SKM-1 (cell line): ENCODE measurements around the gene TECPR2.
"Not testable (repeated sequence)": the region's sequence is repeated elsewhere in the genome, so short reads cannot be mapped to it uniquely, and the experiment has no call there.

ENCODE experiments used
- DNase-seq: peaks from one replicate; lab custom pipeline; 2025; ENCODE audit not compliant: unreplicated experiment; lab: John Stamatoyannopoulos, UW

Gene TECPR2

GRCh38 chr14:102525219-102525928 lies 162.6 kb downstream of the TECPR2 start:
- no peak for DNase-seq

- no peak for DNase-seq
Measured at GRCh38 chr14:102525929-102526497, 163.3 kb downstream of the TECPR2 start.

GRCh38 chr14:102528431-102529170 lies 165.9 kb downstream of the TECPR2 start:
- no peak for DNase-seq

GRCh38 chr14:102530828-102531478 lies 168.2 kb downstream of the TECPR2 start:
- no peak for DNase-seq

GRCh38 chr14:102532204-102532658 lies 169.5 kb downstream of the TECPR2 start:
- no peak for DNase-seq

- no peak for DNase-seq
Measured at GRCh38 chr14:102537981-102538601, 175.3 kb downstream of the TECPR2 start.

- DNase-seq: no peak
Measured at GRCh38 chr14:102538602-102539543, 176.1 kb downstream of the TECPR2 start.

- no peak for DNase-seq
Measured at GRCh38 chr14:102539544-102540314, 177.0 kb downstream of the TECPR2 start.

GRCh38 chr14:102540315-102541028 lies 177.7 kb downstream of the TECPR2 start:
- DNase-seq: no peak

GRCh38 chr14:102541029-102541491 lies 178.3 kb downstream of the TECPR2 start:
- DNase-seq: not testable (repeated sequence)

GRCh38 chr14:102541771-102542170 lies 179.0 kb downstream of the TECPR2 start:
- no peak for DNase-seq

GRCh38 chr14:102544046-102544746 lies 181.5 kb downstream of the TECPR2 start:
- no peak for DNase-seq

GRCh38 chr14:102544747-102545460 lies 182.2 kb downstream of the TECPR2 start:
- DNase-seq: no peak

GRCh38 chr14:102545461-102546265 lies 182.9 kb downstream of the TECPR2 start:
- no peak for DNase-seq

GRCh38 chr14:102548616-102549240 lies 186.0 kb downstream of the TECPR2 start:
- DNase-seq: no peak

GRCh38 chr14:102550927-102551401 lies 188.2 kb downstream of the TECPR2 start:
- DNase-seq: not testable (repeated sequence)
